Body of pancreas (tissue), 4 donors: ENCODE measurements around the gene GSK3B. TPM values are rescaled to one million over a fixed set of nuclear protein-coding genes. Genes with fewer than 3 reads are reported as not detected.

Source experiments
- ATAC-seq: fragments of 150-250 bp; one replicate; pipeline ENCODE4 v1.9.1; 2016
- DNase-seq, 4 donors: peaks; one replicate each; pipeline ENCODE4 v3.0.0-alpha.2; 2019
- H3K27ac ChIP-seq, 4 donors: fragments of 200-600 bp; sonication (generic); 1 replicate in 3 of 4; 2 replicates in 1 of 4; pipeline versions ENCODE4 v1.5.1 to v1.6.1; 2016 to 2019; ENCODE audit warnings: mild to moderate bottlenecking in 1 of 4, mixed read lengths in 1 of 4, moderate library complexity in 1 of 4
- H3K27me3 ChIP-seq, 2 donors: fragments of 200-600 bp; sonication (generic); one replicate each; pipeline ENCODE4 v1.6.0; 2016; ENCODE audit warnings: mild to moderate bottlenecking in 1 of 2
- H3K36me3 ChIP-seq, 2 donors: fragments of 200-600 bp; sonication (generic); replicated peaks in 1 of 2; 2 replicates each; pipeline ENCODE4 v1.5.1; 2016; ENCODE audit warnings: low read depth in 2 of 2; ENCODE audit not compliant: insufficient read depth in 1 of 2
- H3K4me1 ChIP-seq: fragments of 200-600 bp; sonication (generic); one replicate; pipeline ENCODE4 v1.6.0; 2016
- H3K4me3 ChIP-seq, 2 donors: fragments of 200-600 bp; sonication (generic); 1 replicate in 1 of 2; 2 replicates in 1 of 2; pipeline ENCODE4 v1.5.1; 2016 to 2019
- H3K9me3 ChIP-seq, 3 donors: fragments of 200-600 bp; sonication (generic); 1 replicate in 2 of 3; 2 replicates in 1 of 3; pipeline ENCODE4 v1.5.1; 2016
- CTCF ChIP-seq, 7 experiments: fragments of 450-650 bp in 4 of 7; fragments of 200-600 bp in 3 of 7; sonication (generic) in 3 of 7; IDR thresholded peaks; one replicate each; pipeline ENCODE4 v1.5.1; 2016 to 2019; ENCODE audit warnings: antibody characterized with exemption in 7 of 7
- POLR2A ChIP-seq, 3 donors: fragments of 450-650 bp; IDR thresholded peaks; one replicate each; pipeline ENCODE4 v1.6.1; 2016; ENCODE audit warnings: antibody characterized with exemption in 3 of 3, mild to moderate bottlenecking in 2 of 3
- WGBS, 2 donors: methylation state at CpG; one replicate each; pipeline ENCODE4 v1.1.5; 2017; 5-methylcytosine and 5-hydroxymethylcytosine counted together
- intact Hi-C: fragments of 100-400 bp; cut with DNase I; formaldehyde crosslinking; loops from one replicate; pipeline ENCODE4 v1.15.1; 2023
- total RNA-seq, 2 donors: library from RNA; depleted of rRNA; stranded (reverse); fragments of >200 nt; gene quantifications; one replicate each; pipeline ENCODE4 v1.1.0, GENCODE V29; 2016

Gene GSK3B
- total RNA-seq, 2 donors from 2014 or later = 15.0 to 18.8 TPM

GRCh38 chr3:120125992-120126391 lies 31.7 kb upstream of the GSK3B start:
- Histone ChIP-seq H3K4me3 (no peak overlapping the region), H3K27me3 (no peaks in the 10 kb centered on the region), H3K36me3 (no peaks in the 10 kb centered on the region), H3K9me3 (no peaks in the 10 kb centered on the region), H3K4me1 (no peaks in the 10 kb centered on the region), H3K27ac (no peak overlapping the region)
- no peak for ATAC-seq
- no peak for DNase-seq
- intact Hi-C loops = no loop called here
- TF ChIP-seq CTCF (IDR thresholded peaks at IDR 0.05) (no peak), POLR2A (IDR thresholded peaks at IDR 0.05) (no peak)

DNA sequence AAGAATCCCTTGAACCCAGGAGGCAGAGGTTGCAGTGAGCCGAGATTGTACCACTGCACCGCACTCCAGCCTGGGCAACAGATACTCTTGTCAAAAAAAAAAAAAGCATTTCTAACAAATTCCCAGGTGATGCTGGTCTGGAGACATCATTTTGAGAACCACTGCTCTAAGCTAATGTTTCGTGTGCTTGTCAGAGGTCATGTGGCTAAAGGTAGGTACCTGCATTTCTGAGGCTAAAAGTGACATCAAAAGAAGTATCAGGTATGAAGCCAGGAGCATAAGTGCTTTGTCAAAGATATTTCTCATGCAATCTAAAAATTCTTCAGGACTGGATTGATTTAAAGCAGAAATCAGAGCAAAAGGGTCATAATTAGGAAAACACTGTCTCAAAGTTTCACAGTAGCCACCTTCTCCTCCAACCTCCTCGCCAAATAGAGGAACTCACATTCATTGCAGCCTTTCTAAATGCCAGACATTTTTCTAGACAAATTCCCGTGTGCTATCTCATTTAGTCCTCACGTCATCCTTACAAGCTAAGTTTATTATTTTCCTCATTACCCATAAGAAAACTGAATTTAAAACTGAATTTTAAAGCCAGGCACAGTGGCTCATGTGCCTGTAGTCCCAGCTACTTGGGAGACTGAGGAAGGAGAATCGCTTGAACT lies 25.7 kb upstream of the GSK3B start:
- intact Hi-C loops = no loop called here
- no peak overlapping the region for H3K4me3 ChIP-seq
- ATAC-seq = no peak
- H3K4me1 ChIP-seq = no peaks in the 10 kb centered on the region
- H3K9me3 ChIP-seq = no peaks in the 10 kb centered on the region
- no peak for DNase-seq
- H3K36me3 ChIP-seq = no peaks in the 10 kb centered on the region
- no peaks in the 10 kb centered on the region for H3K27me3 ChIP-seq
- WGBS, 2 donors = 83 to 94% methylated on average over 7 of the region's 7 CpGs
- no peak for TF ChIP-seq CTCF (IDR thresholded peaks at IDR 0.05)
- no peak for TF ChIP-seq POLR2A (IDR thresholded peaks at IDR 0.05)
- H3K27ac ChIP-seq = no peak overlapping the region

- intact Hi-C loops = no loop called here
- DNase-seq = no peak
- ATAC-seq = no peak
Measured at GRCh38 chr3:120114981-120115380, 20.7 kb upstream of the GSK3B start.

GRCh38 chr3:120114376-120114775 lies 20.1 kb upstream of the GSK3B start:
- Histone ChIP-seq H3K27ac (no peak overlapping the region), H3K27me3 (no peaks in the 10 kb centered on the region), H3K9me3 (no peaks in the 10 kb centered on the region), H3K36me3 (no peaks in the 10 kb centered on the region), H3K4me3 (no peak overlapping the region), H3K4me1 (peaks cover 28% of the 10 kb centered on the region)
- 91 to 92% methylated on average over 2 of the region's 2 CpGs for WGBS, 2 donors
- DNase-seq (no peak), ATAC-seq (no peak)
- TF ChIP-seq CTCF (IDR thresholded peaks at IDR 0.05) (no peak), POLR2A (IDR thresholded peaks at IDR 0.05) (no peak)
- intact Hi-C loops = no loop called here

More at GRCh38 chr3:120114981-120115380, 20.7 kb upstream of the GSK3B start:
- H3K4me3 ChIP-seq = no peak overlapping the region
- H3K9me3 ChIP-seq = no peaks in the 10 kb centered on the region
- peaks cover 28% of the 10 kb centered on the region for H3K4me1 ChIP-seq
- no peaks in the 10 kb centered on the region for H3K36me3 ChIP-seq
- TF ChIP-seq POLR2A (IDR thresholded peaks at IDR 0.05) (no peak), CTCF (IDR thresholded peaks at IDR 0.05) (no peak)
- no peaks in the 10 kb centered on the region for H3K27me3 ChIP-seq
- H3K27ac ChIP-seq = no peak overlapping the region
- 57 to 60% methylated on average over 2 of the region's 2 CpGs for WGBS, 2 donors
